Upper lobe of right lung (tissue), 1 donor: ENCODE results near the gene RPS6KA2. TPM values are rescaled to one million over a fixed set of nuclear protein-coding genes. Genes with fewer than 3 reads are reported as not detected.

Experiments used
- ATAC-seq: fragments of 200-7000 bp; cut with Tn5 transposase; one replicate; pipeline ENCODE4 v1.9.1; 2020; ENCODE audit warnings: mild to moderate bottlenecking, moderate library complexity
- DNase-seq: peaks from one replicate; pipeline ENCODE4 v3.0.0-alpha.2; 2020
- H3K27ac ChIP-seq: fragments of 200-600 bp; one replicate; pipeline ENCODE4 v1.8.0; 2022
- H3K27me3 ChIP-seq: fragments of 200-600 bp; one replicate; pipeline ENCODE4 v1.8.0; 2022; ENCODE audit warnings: mild to moderate bottlenecking
- H3K36me3 ChIP-seq: fragments of 200-600 bp; one replicate; pipeline ENCODE4 v1.8.0; 2022
- H3K4me1 ChIP-seq: fragments of 200-600 bp; one replicate; pipeline ENCODE4 v1.8.0; 2022
- H3K4me3 ChIP-seq: fragments of 200-600 bp; one replicate; pipeline ENCODE4 v1.8.0; 2022; ENCODE audit warnings: mild to moderate bottlenecking
- H3K9me3 ChIP-seq: fragments of 200-600 bp; one replicate; pipeline ENCODE4 v1.8.0; 2022
- intact Hi-C: fragments of 100-400 bp; cut with DNase I; formaldehyde crosslinking; loops from one replicate; pipeline ENCODE4 v1.11.0; 2022
- total RNA-seq: library from RNA; stranded (reverse); fragmentation: NEBNext Ultra II Directional; extraction: Animal tissue kit (Norgen Biotek cat#: 25700); gene quantifications from one replicate; pipeline ENCODE4 v1.2.1, GENCODE V29; 2021
- TF ChIP-seq, protein P1 (sequence below): fragments of 200-600 bp; IDR thresholded peaks from one replicate; pipeline ENCODE4 v1.8.0; 2022; ENCODE audit warnings: antibody characterized with exemption
- donor health status: DM: no; HTN: yes; CAD: no; lungs with severe emphysema.

The RPS6KA2 gene
- total RNA-seq, 1 donor from 2014 or later = 136 TPM

DNA sequence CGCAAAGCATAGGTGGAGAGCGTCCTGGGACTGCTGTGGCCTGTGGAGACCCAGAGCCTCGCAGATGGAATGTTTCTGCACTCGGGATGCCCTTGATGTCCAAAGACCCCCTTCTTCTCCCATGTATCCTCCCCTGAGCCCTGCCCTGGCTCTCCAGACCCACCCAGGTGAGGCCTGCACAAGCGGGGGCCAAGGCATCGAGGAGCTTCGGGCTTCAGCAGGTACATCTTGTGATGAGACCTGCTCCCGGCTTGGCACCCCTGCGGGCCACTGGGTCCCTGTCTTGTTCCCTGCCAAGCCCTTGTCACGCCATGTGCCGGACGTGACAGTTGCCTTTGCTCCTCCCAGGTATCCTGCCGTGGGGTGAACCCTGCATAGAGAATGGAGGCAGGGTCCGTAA, 125.8 kb downstream of the RPS6KA2 start:
- DNase-seq = no peak
- intact Hi-C loops = no loop called here
- TF ChIP-seq, protein P1, sequence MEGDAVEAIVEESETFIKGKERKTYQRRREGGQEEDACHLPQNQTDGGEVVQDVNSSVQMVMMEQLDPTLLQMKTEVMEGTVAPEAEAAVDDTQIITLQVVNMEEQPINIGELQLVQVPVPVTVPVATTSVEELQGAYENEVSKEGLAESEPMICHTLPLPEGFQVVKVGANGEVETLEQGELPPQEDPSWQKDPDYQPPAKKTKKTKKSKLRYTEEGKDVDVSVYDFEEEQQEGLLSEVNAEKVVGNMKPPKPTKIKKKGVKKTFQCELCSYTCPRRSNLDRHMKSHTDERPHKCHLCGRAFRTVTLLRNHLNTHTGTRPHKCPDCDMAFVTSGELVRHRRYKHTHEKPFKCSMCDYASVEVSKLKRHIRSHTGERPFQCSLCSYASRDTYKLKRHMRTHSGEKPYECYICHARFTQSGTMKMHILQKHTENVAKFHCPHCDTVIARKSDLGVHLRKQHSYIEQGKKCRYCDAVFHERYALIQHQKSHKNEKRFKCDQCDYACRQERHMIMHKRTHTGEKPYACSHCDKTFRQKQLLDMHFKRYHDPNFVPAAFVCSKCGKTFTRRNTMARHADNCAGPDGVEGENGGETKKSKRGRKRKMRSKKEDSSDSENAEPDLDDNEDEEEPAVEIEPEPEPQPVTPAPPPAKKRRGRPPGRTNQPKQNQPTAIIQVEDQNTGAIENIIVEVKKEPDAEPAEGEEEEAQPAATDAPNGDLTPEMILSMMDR = no peak

DNA sequence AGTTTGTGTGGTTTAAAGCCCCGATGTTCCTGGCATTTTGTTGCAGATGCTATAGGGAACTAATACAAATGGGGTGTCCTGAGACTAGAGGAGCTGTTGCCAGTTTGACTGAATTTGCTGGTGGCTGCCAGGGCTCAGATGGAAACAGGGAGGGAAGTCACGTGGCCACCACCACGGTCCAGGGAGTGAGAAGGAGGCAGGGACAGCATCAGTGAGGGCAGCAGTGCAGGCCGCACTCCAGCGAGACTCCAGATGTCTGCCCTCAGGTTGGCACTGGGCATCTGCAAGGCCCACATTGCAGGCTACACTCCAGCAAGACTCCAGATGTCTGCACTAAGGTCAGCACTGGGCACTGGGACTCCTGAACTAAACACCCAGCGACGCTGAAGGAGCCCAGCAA, 126.8 kb downstream of the RPS6KA2 start:
- H3K36me3 ChIP-seq = peaks cover 82% of the 10 kb centered on the region
- TF ChIP-seq, protein P1 = no peak
- intact Hi-C loops = no loop called here
- H3K9me3 ChIP-seq = no peaks in the 10 kb centered on the region
- ATAC-seq (no peak), DNase-seq (no peak)
- no peaks in the 10 kb centered on the region for H3K27me3 ChIP-seq
- no peak overlapping the region for H3K4me3 ChIP-seq
- H3K4me1 ChIP-seq = no peaks in the 10 kb centered on the region
- no peak overlapping the region for H3K27ac ChIP-seq

More for the DNA sequence above, 125.8 kb downstream of the RPS6KA2 start:
- no peaks in the 10 kb centered on the region for H3K9me3 ChIP-seq
- no peaks in the 10 kb centered on the region for H3K4me1 ChIP-seq
- no peak overlapping the region for H3K4me3 ChIP-seq
- peaks cover 72% of the 10 kb centered on the region for H3K36me3 ChIP-seq
- ATAC-seq = no peak
- no peak overlapping the region for H3K27ac ChIP-seq
- no peaks in the 10 kb centered on the region for H3K27me3 ChIP-seq

DNA sequence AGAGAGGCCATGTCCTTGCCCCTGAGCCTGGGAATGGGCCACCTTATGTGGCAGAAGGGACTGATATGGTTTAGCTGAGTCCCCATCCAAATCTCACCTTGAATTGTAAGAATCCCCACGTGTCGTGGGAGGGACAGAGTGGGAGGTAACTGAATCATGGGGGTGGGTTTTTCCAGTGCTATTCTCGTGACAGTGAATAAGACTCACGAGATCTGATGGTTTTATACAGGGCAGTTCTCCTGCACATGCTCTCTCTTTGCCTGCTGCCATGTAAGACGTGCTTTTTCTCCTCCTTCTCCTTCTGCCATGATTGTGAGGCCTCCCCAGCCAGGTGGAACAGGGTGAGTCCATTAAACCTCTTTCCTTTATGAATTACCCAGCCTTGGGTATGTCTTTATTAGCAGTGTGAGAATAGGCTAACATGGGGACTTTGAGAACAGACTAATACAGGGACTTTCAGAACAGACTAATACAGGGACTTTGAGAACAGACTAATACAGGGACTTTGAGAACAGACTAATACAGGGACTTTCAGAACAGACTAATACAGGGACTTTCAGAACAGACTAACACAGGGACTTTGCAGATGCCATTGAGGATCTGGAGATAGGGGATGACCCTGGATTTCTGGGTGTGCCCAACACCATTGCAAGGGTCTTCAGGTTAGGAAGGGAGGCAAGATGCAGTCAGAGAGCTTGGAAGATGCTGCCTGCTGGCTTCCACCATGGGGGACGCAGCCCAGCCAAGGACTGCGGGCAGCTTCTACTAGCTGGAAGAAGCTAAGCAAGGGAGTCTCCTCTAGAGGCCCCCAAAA, 127.5 kb downstream of the RPS6KA2 start:
- DNase-seq (no peak), ATAC-seq (no peak)
- intact Hi-C loops = no loop called here
- TF ChIP-seq, protein P1 = no peak
- Histone ChIP-seq H3K27ac (no peak overlapping the region), H3K9me3 (no peaks in the 10 kb centered on the region), H3K27me3 (no peaks in the 10 kb centered on the region), H3K36me3 (peaks cover 78% of the 10 kb centered on the region), H3K4me1 (no peaks in the 10 kb centered on the region), H3K4me3 (no peak overlapping the region)

DNA sequence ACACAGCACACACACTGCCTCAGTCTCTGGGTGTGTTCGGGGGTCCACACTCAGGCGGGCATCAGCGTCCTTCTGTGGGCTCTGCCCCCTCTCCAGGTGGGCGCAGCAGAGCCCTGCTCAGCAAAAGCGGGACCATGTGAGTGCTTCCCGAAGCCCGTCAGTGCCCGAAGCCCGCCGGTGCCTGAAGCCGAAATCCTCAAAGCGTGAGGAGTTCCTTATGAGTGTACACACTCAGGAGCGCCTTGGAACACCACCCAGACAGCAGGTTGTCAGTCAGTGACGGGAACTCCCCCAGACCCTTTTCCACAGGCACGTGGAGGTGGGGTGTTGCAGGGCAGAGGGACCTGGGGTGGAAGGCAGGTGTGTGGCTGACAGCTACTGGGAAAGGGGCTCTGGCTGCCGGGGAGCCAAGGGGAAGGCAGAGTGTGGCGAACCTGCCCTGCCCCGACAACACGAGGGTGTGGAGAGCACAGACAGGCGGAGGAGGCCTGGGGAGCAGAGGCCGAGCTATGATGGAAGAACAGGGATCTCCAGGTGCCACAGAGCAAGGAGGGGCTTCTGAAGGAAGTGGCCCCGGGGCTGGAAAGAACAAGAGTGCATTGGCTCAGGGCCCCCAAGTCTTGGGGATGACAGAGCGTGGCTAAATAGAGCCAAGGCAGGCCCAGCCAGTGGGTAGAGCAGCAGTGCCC, 128.2 kb downstream of the RPS6KA2 start:
- Histone ChIP-seq H3K36me3 (peaks cover 78% of the 10 kb centered on the region), H3K9me3 (no peaks in the 10 kb centered on the region), H3K27ac (no peak overlapping the region), H3K4me1 (no peaks in the 10 kb centered on the region), H3K27me3 (no peaks in the 10 kb centered on the region), H3K4me3 (no peak overlapping the region)
- no peak for DNase-seq
- ATAC-seq = no peak
- TF ChIP-seq, protein P1 = no peak
- intact Hi-C loops = no loop called here

DNA sequence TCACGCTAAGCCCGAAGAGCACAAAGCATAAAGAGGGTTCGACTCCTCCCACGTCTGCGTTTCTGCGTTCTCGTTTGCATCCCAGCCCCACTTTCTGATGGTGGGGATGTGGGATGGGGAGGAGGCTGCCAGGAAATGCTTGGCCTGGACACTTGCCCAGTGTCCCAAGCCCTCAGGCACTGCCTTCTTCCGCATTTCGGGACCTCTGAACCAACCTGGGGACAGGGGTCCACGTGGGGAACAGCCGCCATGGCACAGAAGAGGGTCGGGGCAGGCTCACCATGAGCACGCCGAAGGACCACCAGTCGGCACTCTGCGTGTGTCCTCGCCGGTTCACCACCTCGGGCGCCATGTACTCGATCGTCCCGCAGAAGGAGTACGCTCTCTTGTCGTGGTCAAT, 128.8 kb downstream of the RPS6KA2 start:
- H3K4me3 ChIP-seq = no peak overlapping the region
- TF ChIP-seq, protein P1 = no peak
- H3K27me3 ChIP-seq = no peaks in the 10 kb centered on the region
- H3K4me1 ChIP-seq = no peaks in the 10 kb centered on the region
- intact Hi-C loops = no loop called here
- H3K9me3 ChIP-seq = no peaks in the 10 kb centered on the region
- peaks cover 77% of the 10 kb centered on the region for H3K36me3 ChIP-seq
- no peak overlapping the region for H3K27ac ChIP-seq
- ATAC-seq (no peak), DNase-seq (no peak)
